ENCODE data around the gene EIF2S1.
"Not testable (repeated sequence)": the region's sequence is repeated elsewhere in the genome, so short reads cannot be mapped to it uniquely, and the experiment has no call there.

EIF2S1 gene

GRCh38 chr14:67359775-67360469 is at the start of gene EIF2S1, which contains the start of gene ATP6V1D:
Gene EIF2S1 (plus strand): TSS chr14:67360328. CDS start chr14:67364768, 4,440 bp downstream.
Gene ATP6V1D (minus strand): TSS chr14:67359804. CDS start chr14:67359698, 106 bp downstream.
- DNase-seq: peak; percentile 98

- DNase-seq: no peak
Measured at GRCh38 chr14:67311868-67312267, 48.3 kb upstream of the EIF2S1 start.

GRCh38 chr14:67313153-67313552 is 47.0 kb upstream of the EIF2S1 start:
- no peak for DNase-seq

- no peak for DNase-seq
Measured at GRCh38 chr14:67317822-67318221, 42.3 kb upstream of the EIF2S1 start.

GRCh38 chr14:67319142-67319541 is 41.0 kb upstream of the EIF2S1 start:
- no peak for DNase-seq

- DNase-seq: not testable (repeated sequence)
Measured at GRCh38 chr14:67329666-67330065, 30.5 kb upstream of the EIF2S1 start.

GRCh38 chr14:67331368-67332125 is 28.6 kb upstream of the EIF2S1 start:
- no peak for DNase-seq

- DNase-seq: no peak
Measured at GRCh38 chr14:67332468-67332867, 27.7 kb upstream of the EIF2S1 start.

GRCh38 chr14:67335781-67336180 is 24.3 kb upstream of the EIF2S1 start:
- DNase-seq: no peak

- DNase-seq: not testable (repeated sequence)
Measured at GRCh38 chr14:67341231-67341630, 18.9 kb upstream of the EIF2S1 start.

GRCh38 chr14:67343601-67344230 is 16.4 kb upstream of the EIF2S1 start:
- no peak for DNase-seq

GRCh38 chr14:67345583-67345982 is 14.5 kb upstream of the EIF2S1 start:
- DNase-seq: no peak

GRCh38 chr14:67352055-67352454 is 8.1 kb upstream of the EIF2S1 start:
- no peak for DNase-seq

GRCh38 chr14:67357186-67357968 is 2.8 kb upstream of the EIF2S1 start:
- DNase-seq: no peak

GRCh38 chr14:67357969-67358354 is 2.2 kb upstream of the EIF2S1 start:
- DNase-seq: no peak

GRCh38 chr14:67358924-67359774 is 979 bp upstream of the EIF2S1 start:
- DNase-seq: no peak

- DNase-seq: no peak
Measured at GRCh38 chr14:67360470-67361206, 510 bp downstream of the EIF2S1 start.

- DNase-seq: no peak
Measured at GRCh38 chr14:67365476-67365875, 5.3 kb downstream of the EIF2S1 start.

- DNase-seq: no peak
Measured at GRCh38 chr14:67370830-67371229, 10.7 kb downstream of the EIF2S1 start.

GRCh38 chr14:67371247-67372148 is 11.4 kb downstream of the EIF2S1 start:
- DNase-seq: no peak
